ENCODE results near the gene EEIG2.

DNA sequence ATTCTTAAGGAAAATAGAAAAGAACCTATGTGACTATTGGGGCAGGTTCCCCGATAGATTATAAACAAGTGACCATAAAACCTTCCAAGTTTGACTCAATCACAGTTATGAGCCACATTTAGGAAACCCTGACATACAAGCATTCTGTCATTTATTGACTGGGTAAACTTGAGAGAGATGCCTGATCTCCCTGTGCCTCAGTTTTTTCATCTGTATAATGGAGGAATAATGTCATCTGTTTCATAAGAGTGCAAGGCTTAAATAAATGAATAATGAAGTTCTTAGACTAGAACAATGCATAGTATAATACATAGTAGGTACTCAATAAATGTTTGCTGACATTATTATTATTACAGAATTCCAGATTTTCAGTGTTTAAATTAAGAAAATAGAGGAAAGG is 18.9 kb upstream of the EEIG2 start:
- no peak for TF ChIP-seq TCF7L2 (IDR thresholded peaks at IDR 0.05; ENCODE audit: low read depth, low read length)
- TF ChIP-seq, protein P1, sequence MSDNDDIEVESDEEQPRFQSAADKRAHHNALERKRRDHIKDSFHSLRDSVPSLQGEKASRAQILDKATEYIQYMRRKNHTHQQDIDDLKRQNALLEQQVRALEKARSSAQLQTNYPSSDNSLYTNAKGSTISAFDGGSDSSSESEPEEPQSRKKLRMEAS (CRISPR knock-in tag; IDR thresholded peaks at IDR 0.05), result no peak
- TF ChIP-seq, protein P2, sequence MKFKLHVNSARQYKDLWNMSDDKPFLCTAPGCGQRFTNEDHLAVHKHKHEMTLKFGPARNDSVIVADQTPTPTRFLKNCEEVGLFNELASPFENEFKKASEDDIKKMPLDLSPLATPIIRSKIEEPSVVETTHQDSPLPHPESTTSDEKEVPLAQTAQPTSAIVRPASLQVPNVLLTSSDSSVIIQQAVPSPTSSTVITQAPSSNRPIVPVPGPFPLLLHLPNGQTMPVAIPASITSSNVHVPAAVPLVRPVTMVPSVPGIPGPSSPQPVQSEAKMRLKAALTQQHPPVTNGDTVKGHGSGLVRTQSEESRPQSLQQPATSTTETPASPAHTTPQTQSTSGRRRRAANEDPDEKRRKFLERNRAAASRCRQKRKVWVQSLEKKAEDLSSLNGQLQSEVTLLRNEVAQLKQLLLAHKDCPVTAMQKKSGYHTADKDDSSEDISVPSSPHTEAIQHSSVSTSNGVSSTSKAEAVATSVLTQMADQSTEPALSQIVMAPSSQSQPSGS (CRISPR knock-in tag; IDR thresholded peaks at IDR 0.05), result no peak
- TF ChIP-seq FOXM1 (IDR thresholded peaks at IDR 0.05; ENCODE audit: low read depth), result no peak
- no peak for TF ChIP-seq FOXM1 (CRISPR knock-in tag; IDR thresholded peaks at IDR 0.05; ENCODE audit: low read depth)
- no peak for TF ChIP-seq POLR2AphosphoS5 (IDR thresholded peaks at IDR 0.05; ENCODE audit: control insufficient read depth, insufficient read depth, low read depth, low read length)
- no peak for TF ChIP-seq PTBP1 (IDR thresholded peaks at IDR 0.05; ENCODE audit: low read depth, low read length)
- TF ChIP-seq KLF16 (IDR thresholded peaks at IDR 0.05), result no peak
- TF ChIP-seq POLR2A (conservative IDR thresholded peaks at IDR 0.05), result no peak
- TF ChIP-seq PYGO2 (tag; IDR thresholded peaks at IDR 0.05), result no peak
- TF ChIP-seq KLF6 (CRISPR knock-in tag; IDR thresholded peaks at IDR 0.05; ENCODE audit: borderline replicate concordance), result no peak
- no peak for TF ChIP-seq LARP7 (IDR thresholded peaks at IDR 0.05)
- TF ChIP-seq, protein P3, sequence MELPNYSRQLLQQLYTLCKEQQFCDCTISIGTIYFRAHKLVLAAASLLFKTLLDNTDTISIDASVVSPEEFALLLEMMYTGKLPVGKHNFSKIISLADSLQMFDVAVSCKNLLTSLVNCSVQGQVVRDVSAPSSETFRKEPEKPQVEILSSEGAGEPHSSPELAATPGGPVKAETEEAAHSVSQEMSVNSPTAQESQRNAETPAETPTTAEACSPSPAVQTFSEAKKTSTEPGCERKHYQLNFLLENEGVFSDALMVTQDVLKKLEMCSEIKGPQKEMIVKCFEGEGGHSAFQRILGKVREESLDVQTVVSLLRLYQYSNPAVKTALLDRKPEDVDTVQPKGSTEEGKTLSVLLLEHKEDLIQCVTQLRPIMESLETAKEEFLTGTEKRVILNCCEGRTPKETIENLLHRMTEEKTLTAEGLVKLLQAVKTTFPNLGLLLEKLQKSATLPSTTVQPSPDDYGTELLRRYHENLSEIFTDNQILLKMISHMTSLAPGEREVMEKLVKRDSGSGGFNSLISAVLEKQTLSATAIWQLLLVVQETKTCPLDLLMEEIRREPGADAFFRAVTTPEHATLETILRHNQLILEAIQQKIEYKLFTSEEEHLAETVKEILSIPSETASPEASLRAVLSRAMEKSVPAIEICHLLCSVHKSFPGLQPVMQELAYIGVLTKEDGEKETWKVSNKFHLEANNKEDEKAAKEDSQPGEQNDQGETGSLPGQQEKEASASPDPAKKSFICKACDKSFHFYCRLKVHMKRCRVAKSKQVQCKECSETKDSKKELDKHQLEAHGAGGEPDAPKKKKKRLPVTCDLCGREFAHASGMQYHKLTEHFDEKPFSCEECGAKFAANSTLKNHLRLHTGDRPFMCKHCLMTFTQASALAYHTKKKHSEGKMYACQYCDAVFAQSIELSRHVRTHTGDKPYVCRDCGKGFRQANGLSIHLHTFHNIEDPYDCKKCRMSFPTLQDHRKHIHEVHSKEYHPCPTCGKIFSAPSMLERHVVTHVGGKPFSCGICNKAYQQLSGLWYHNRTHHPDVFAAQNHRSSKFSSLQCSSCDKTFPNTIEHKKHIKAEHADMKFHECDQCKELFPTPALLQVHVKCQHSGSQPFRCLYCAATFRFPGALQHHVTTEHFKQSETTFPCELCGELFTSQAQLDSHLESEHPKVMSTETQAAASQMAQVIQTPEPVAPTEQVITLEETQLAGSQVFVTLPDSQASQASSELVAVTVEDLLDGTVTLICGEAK (IDR thresholded peaks at IDR 0.05), result no peak
- TF ChIP-seq, protein P3 (CRISPR knock-in tag; IDR thresholded peaks at IDR 0.05), result no peak

Measured in K562 (cell line).